ENCODE measurements around the gene TBC1D22A. TPM values are rescaled to one million over a fixed set of nuclear protein-coding genes. Genes with fewer than 3 reads are reported as not detected.

The TBC1D22A gene
- total RNA-seq, 1 donor from 2014 or later, result 14.3 TPM

GRCh38 chr22:47091246-47091651 is 328.8 kb downstream of the TBC1D22A start:
- H3K4me3 Mint-ChIP-seq, result peak overlapping the region; percentile 86
- peaks cover 39% of the 10 kb centered on the region for H3K4me1 Mint-ChIP-seq
- H3K9me3 Mint-ChIP-seq, result peaks cover 6% of the 10 kb centered on the region
- H3K36me3 Mint-ChIP-seq (ENCODE audit: low read depth), result peaks cover 27% of the 10 kb centered on the region
- DNase-seq (ENCODE audit: low read depth, low spot score), result no peak
- H3K27me3 Mint-ChIP-seq (ENCODE audit: low read depth), result peaks cover 12% of the 10 kb centered on the region
- H3K27ac Mint-ChIP-seq (ENCODE audit: unreplicated experiment), result no peak overlapping the region
- TF ChIP-seq, protein P1, sequence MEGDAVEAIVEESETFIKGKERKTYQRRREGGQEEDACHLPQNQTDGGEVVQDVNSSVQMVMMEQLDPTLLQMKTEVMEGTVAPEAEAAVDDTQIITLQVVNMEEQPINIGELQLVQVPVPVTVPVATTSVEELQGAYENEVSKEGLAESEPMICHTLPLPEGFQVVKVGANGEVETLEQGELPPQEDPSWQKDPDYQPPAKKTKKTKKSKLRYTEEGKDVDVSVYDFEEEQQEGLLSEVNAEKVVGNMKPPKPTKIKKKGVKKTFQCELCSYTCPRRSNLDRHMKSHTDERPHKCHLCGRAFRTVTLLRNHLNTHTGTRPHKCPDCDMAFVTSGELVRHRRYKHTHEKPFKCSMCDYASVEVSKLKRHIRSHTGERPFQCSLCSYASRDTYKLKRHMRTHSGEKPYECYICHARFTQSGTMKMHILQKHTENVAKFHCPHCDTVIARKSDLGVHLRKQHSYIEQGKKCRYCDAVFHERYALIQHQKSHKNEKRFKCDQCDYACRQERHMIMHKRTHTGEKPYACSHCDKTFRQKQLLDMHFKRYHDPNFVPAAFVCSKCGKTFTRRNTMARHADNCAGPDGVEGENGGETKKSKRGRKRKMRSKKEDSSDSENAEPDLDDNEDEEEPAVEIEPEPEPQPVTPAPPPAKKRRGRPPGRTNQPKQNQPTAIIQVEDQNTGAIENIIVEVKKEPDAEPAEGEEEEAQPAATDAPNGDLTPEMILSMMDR (conservative IDR thresholded peaks at IDR 0.05), result no peak

- H3K27me3 Mint-ChIP-seq (ENCODE audit: low read depth), result peaks cover 12% of the 10 kb centered on the region
- H3K4me3 Mint-ChIP-seq, result peak overlapping the region; percentile 28
- DNase-seq (ENCODE audit: low read depth, low spot score), result no peak
- peaks cover 30% of the 10 kb centered on the region for H3K36me3 Mint-ChIP-seq (ENCODE audit: low read depth)
- TF ChIP-seq, protein P1 (conservative IDR thresholded peaks at IDR 0.05), result no peak
- H3K4me1 Mint-ChIP-seq, result peaks cover 39% of the 10 kb centered on the region
- H3K27ac Mint-ChIP-seq (ENCODE audit: unreplicated experiment), result peak overlapping the region; percentile 38
- peaks cover 6% of the 10 kb centered on the region for H3K9me3 Mint-ChIP-seq
Measured at GRCh38 chr22:47091921-47092700, 329.7 kb downstream of the TBC1D22A start.

DNA sequence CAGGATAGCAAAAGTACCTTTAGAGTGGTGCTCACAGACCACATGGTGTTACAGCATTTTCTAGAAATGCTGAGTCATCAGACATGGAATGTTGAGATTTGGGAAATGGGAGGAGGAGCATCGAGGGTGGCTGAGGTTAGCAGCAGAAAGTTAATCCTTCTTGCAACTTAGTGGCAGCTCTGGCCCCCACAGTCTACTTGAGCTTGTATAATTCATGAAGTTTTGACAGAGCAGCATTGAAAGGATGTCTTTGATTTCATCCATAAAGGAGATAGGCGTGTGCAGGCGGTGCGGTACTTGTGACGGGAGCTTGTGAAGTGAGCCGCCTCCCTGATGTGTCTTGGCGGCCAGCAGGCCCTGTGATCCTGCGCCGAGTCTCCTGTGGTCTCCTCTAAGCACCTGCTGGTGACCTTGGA is 330.5 kb downstream of the TBC1D22A start:
- Mint-ChIP-seq H3K27me3 (ENCODE audit: low read depth) (peaks cover 12% of the 10 kb centered on the region), H3K9me3 (peaks cover 6% of the 10 kb centered on the region), H3K36me3 (ENCODE audit: low read depth) (peaks cover 31% of the 10 kb centered on the region), H3K4me3 (no peak overlapping the region), H3K4me1 (peaks cover 39% of the 10 kb centered on the region), H3K27ac (ENCODE audit: unreplicated experiment) (peak overlapping the region; percentile 8)
- no peak for DNase-seq (ENCODE audit: low read depth, low spot score)
- TF ChIP-seq, protein P1 (conservative IDR thresholded peaks at IDR 0.05), result no peak

DNA sequence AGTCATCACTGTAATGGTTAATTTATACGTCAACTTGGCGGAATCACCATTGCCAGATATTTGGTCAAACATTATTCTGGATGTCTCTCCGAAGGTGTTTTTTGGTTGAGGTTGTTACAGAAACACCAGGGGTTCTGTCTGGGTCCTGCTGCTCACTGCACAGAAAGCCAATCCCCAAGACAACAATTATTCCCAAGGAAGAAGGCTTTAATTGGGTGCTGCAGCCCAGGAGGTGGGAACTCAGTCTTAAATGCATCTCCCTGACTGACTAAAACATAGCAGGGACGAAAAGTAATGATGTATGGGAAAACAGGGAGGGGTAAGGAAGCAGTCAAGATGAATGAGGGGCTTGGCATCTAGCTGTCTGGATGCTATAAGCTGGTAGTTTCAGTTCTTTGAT is 331.3 kb downstream of the TBC1D22A start:
- TF ChIP-seq, protein P1 (conservative IDR thresholded peaks at IDR 0.05), result no peak
- peaks cover 12% of the 10 kb centered on the region for H3K27me3 Mint-ChIP-seq (ENCODE audit: low read depth)
- peaks cover 6% of the 10 kb centered on the region for H3K9me3 Mint-ChIP-seq
- H3K36me3 Mint-ChIP-seq (ENCODE audit: low read depth), result peaks cover 31% of the 10 kb centered on the region
- no peak overlapping the region for H3K4me3 Mint-ChIP-seq
- peaks cover 36% of the 10 kb centered on the region for H3K4me1 Mint-ChIP-seq
- no peak overlapping the region for H3K27ac Mint-ChIP-seq (ENCODE audit: unreplicated experiment)
- DNase-seq (ENCODE audit: low read depth, low spot score), result no peak

DNA sequence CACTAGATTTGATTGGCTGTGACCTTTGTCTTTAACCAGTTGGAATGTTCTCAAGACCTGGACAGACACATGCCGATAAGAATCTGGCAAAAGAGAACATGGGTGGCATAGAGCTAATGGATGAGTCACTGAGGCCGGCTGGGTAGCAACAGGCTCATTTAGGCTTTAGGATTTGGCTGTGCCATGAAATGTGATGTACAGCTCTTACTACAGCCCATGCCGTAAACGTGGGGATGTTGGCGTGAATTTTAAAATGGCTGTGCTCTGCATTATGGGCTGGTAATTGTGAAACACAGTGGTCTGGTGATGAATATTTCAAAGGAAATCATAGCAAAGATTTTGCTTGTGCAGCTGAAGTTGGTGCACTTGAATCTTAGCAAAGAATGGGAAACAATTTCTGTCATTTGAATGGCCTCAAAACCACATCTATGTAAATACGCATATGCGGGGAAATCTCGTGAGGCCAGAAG is 332.4 kb downstream of the TBC1D22A start:
- peaks cover 6% of the 10 kb centered on the region for H3K9me3 Mint-ChIP-seq
- H3K4me3 Mint-ChIP-seq, result no peak overlapping the region
- H3K27me3 Mint-ChIP-seq (ENCODE audit: low read depth), result peaks cover 12% of the 10 kb centered on the region
- H3K4me1 Mint-ChIP-seq, result peaks cover 26% of the 10 kb centered on the region
- TF ChIP-seq, protein P1 (conservative IDR thresholded peaks at IDR 0.05), result no peak
- H3K36me3 Mint-ChIP-seq (ENCODE audit: low read depth), result peaks cover 31% of the 10 kb centered on the region
- no peak for DNase-seq (ENCODE audit: low read depth, low spot score)
- no peak overlapping the region for H3K27ac Mint-ChIP-seq (ENCODE audit: unreplicated experiment)

Measured in neural crest cell (in vitro differentiated cells).